Transverse colon (tissue), 3 donors: ENCODE data around the gene NFKBIZ.

Source experiments
- EP300 ChIP-seq: sonication (generic); formaldehyde crosslinking; IDR thresholded peaks from one replicate; pipeline ENCODE4 v1.6.1; 2017; ENCODE audit warnings: antibody characterized with exemption, low read depth
- POLR2A ChIP-seq: fragments of 450-650 bp; IDR thresholded peaks from one replicate; pipeline ENCODE4 v1.6.1; 2016; ENCODE audit warnings: antibody characterized with exemption, mild to moderate bottlenecking, moderate library complexity
- TF ChIP-seq, protein P1 (sequence below), 5 experiments: fragments of 200-600 bp in 3 of 5; fragments of 450-650 bp in 2 of 5; sonication (generic) in 3 of 5; IDR thresholded peaks; 1 replicate in 2 of 5; 2 replicates in 3 of 5; pipeline ENCODE4 v1.5.1; 2016 to 2017; ENCODE audit warnings: antibody characterized with exemption in 5 of 5, inconsistent platforms in 3 of 5, mild to moderate bottlenecking in 2 of 5, moderate library complexity in 1 of 5

DNA sequence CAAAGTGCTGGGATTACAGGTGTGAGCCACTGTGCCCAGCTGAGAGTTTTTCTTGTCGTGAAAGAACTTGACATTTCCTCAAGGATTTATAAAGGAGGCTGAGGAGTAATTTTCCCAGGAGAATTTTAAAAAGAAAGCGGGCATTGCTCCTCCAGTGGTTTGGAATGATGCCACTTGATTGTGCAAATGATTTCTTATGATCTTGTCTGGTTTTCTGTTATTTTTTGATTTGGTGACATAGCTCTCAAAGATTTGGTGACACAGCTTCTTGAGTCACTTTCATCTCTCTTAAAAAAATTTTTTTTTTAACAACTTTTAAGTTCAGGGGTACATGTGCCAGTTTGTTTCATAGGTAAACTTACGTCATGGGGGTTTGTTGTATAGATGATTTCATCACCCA, 24.6 kb upstream of the NFKBIZ start:
- no peak for TF ChIP-seq POLR2A
- TF ChIP-seq, protein P1, sequence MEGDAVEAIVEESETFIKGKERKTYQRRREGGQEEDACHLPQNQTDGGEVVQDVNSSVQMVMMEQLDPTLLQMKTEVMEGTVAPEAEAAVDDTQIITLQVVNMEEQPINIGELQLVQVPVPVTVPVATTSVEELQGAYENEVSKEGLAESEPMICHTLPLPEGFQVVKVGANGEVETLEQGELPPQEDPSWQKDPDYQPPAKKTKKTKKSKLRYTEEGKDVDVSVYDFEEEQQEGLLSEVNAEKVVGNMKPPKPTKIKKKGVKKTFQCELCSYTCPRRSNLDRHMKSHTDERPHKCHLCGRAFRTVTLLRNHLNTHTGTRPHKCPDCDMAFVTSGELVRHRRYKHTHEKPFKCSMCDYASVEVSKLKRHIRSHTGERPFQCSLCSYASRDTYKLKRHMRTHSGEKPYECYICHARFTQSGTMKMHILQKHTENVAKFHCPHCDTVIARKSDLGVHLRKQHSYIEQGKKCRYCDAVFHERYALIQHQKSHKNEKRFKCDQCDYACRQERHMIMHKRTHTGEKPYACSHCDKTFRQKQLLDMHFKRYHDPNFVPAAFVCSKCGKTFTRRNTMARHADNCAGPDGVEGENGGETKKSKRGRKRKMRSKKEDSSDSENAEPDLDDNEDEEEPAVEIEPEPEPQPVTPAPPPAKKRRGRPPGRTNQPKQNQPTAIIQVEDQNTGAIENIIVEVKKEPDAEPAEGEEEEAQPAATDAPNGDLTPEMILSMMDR (IDR thresholded peaks at IDR 0.05), result no peak
- TF ChIP-seq EP300, result no peak
